NCI-H82 treated with DMSO at 0.1 percent for 48 hours (cell line): ENCODE results near the gene OR5D16.
"Not testable (repeated sequence)": the region's sequence is repeated elsewhere in the genome, so short reads cannot be mapped to it uniquely, and the experiment has no call there.

Experiments used
- DNase-seq: peaks from one replicate; lab custom pipeline; 2025; ENCODE audit not compliant: unreplicated experiment; lab: John Stamatoyannopoulos, UW

Gene OR5D16

GRCh38 chr11:55838452-55838851 is at the start of gene OR5D16:
Gene OR5D16 (plus strand): TSS chr11:55838752. CDS start chr11:55838752, 0 bp downstream.
- DNase-seq: no peak

GRCh38 chr11:55791606-55792005 is 46.9 kb upstream of the OR5D16 start:
- no peak for DNase-seq

- DNase-seq: no peak
Measured at GRCh38 chr11:55793321-55793720, 45.2 kb upstream of the OR5D16 start.

- DNase-seq: no peak
Measured at GRCh38 chr11:55795256-55795655, 43.3 kb upstream of the OR5D16 start, which contains the start of gene OR5D14. Gene OR5D14 (plus strand): TSS chr11:55795556. CDS start chr11:55795556, 0 bp downstream.

- no peak for DNase-seq
Measured at GRCh38 chr11:55806248-55806647, 32.3 kb upstream of the OR5D16 start.

GRCh38 chr11:55811067-55811466 is 27.5 kb upstream of the OR5D16 start, which contains the start of gene OR5L1:
Gene OR5L1 (plus strand): TSS chr11:55811367. CDS start chr11:55811467, 100 bp downstream.
- DNase-seq: no peak

- DNase-seq: no peak
Measured at GRCh38 chr11:55819330-55819729, 19.2 kb upstream of the OR5D16 start, which contains the start of gene OR5D18. Gene OR5D18 (plus strand): TSS chr11:55819630. CDS start chr11:55819630, 0 bp downstream.

- no peak for DNase-seq
Measured at GRCh38 chr11:55826919-55827318, 11.6 kb upstream of the OR5D16 start, which contains the start of gene OR5L2. Gene OR5L2 (plus strand): TSS chr11:55827219. CDS start chr11:55827219, 0 bp downstream.

- no peak for DNase-seq
Measured at GRCh38 chr11:55847453-55847852, 8.9 kb downstream of the OR5D16 start.

- no peak for DNase-seq
Measured at GRCh38 chr11:55849037-55849436, 10.5 kb downstream of the OR5D16 start.

- DNase-seq: no peak
Measured at GRCh38 chr11:55852141-55852540, 13.6 kb downstream of the OR5D16 start.

- no peak for DNase-seq
Measured at GRCh38 chr11:55854704-55855103, 16.2 kb downstream of the OR5D16 start.

GRCh38 chr11:55867354-55867753 is 28.8 kb downstream of the OR5D16 start:
- not testable (repeated sequence) for DNase-seq

- not testable (repeated sequence) for DNase-seq
Measured at GRCh38 chr11:55872731-55873130, 34.2 kb downstream of the OR5D16 start.

GRCh38 chr11:55873146-55873545 is 34.6 kb downstream of the OR5D16 start:
- not testable (repeated sequence) for DNase-seq

GRCh38 chr11:55882997-55883396 is 44.4 kb downstream of the OR5D16 start, which contains the start of gene TRIM51:
Gene TRIM51 (plus strand): TSS chr11:55883297. CDS start chr11:55885429, 2,132 bp downstream.
- not testable (repeated sequence) for DNase-seq

- DNase-seq: not testable (repeated sequence)
Measured at GRCh38 chr11:55884995-55885394, 46.4 kb downstream of the OR5D16 start.

- not testable (repeated sequence) for DNase-seq
Measured at GRCh38 chr11:55885481-55885880, 46.9 kb downstream of the OR5D16 start.
